ENCODE results near the gene COX20.
"Not testable (repeated sequence)": the region's sequence is repeated elsewhere in the genome, so short reads cannot be mapped to it uniquely, and the experiment has no call there.

The COX20 gene

DNA sequence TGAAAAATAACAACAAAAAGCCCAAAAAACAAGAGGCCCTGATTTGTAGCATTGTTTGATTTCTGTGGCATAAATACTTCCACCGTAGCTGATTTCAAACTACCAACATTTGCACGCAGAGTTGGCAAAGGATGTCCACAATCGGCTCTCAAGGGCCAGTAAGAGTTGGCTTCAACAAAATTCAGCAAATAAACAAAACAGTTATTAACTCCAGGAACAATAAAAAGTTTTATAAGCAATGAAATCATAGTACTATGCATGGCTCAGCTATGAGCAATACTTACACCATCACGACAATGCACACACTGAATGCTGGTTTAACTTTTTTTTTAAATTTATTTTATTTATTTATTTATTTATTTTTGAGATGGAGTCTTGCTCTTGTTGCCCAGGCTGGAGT is 8.7 kb upstream of the COX20 start:
- no peak for DNase-seq

DNA sequence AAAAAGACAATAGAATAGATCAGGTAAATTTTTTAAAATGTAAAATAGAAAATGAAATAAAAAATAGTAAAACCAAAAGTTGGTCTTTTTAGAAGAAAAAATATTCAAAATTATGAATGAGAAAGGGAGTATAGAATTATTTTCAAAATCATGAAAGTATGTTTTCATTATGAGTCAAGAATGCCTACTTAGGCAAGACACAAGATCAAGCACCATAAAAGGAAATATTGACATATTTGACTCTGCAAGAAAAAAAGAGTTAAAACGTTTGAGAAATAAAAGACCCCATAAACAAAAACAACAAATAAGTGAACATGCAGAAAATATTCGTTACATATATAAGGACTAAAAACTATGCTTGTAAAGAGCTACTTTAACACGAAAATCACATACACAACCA is 4.8 kb upstream of the COX20 start:
- DNase-seq, result no peak

DNA sequence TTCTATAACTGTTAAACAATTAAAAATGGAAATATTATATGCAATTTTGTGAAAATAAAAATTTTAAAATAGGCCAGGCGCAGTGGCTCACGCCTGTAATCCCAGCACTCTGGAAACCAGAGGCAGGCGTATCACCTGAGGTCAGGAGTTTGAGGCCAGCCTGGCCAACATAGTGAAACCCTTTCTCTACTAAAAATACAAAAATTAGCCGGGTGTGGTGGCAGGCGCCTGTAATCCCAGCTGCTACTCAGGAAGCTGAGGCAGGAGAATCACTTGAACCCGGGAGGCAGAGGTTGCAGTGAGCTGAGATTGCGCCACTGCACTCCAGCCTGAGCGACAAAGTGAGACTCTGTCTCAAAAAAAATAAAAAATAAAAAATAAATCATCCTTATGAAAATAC is 2.2 kb upstream of the COX20 start:
- not testable (repeated sequence) for DNase-seq

- peak; percentile 77 for DNase-seq
Measured at GRCh38 chr1:244833734-244834542, 1.5 kb upstream of the COX20 start.

GRCh38 chr1:244834543-244835275 is 749 bp upstream of the COX20 start:
- DNase-seq, result peak; percentile 99

- no peak for DNase-seq
Measured at GRCh38 chr1:244836135-244836521, 670 bp downstream of the COX20 start.

GRCh38 chr1:244836584-244836983 is 1.1 kb downstream of the COX20 start:
- DNase-seq, result no peak

GRCh38 chr1:244837597-244838258 is 2.3 kb downstream of the COX20 start:
- DNase-seq, result no peak

DNA sequence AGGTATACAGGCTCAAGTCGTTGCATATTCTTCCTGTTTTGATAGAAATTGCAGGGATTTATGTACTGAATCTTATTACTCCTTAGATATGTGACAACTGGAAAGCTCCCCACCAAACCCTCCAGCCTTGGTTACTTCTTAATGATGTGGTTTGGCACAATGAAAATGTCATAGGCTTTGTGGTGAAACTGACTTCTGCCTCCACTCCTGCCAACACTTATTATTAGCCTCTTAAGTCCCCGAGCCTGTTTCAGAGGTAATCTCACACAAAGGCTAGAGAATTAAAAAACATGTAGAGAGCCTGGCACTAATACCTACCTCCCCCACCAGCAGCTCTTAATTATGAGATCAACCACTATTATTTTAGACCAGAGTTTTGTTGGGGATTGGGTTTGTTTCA is 4.2 kb downstream of the COX20 start:
- no peak for DNase-seq

GRCh38 chr1:244840219-244840794 is 4.8 kb downstream of the COX20 start:
- no peak for DNase-seq

- DNase-seq, result no peak
Measured at GRCh38 chr1:244841273-244841927, 5.9 kb downstream of the COX20 start.

DNA sequence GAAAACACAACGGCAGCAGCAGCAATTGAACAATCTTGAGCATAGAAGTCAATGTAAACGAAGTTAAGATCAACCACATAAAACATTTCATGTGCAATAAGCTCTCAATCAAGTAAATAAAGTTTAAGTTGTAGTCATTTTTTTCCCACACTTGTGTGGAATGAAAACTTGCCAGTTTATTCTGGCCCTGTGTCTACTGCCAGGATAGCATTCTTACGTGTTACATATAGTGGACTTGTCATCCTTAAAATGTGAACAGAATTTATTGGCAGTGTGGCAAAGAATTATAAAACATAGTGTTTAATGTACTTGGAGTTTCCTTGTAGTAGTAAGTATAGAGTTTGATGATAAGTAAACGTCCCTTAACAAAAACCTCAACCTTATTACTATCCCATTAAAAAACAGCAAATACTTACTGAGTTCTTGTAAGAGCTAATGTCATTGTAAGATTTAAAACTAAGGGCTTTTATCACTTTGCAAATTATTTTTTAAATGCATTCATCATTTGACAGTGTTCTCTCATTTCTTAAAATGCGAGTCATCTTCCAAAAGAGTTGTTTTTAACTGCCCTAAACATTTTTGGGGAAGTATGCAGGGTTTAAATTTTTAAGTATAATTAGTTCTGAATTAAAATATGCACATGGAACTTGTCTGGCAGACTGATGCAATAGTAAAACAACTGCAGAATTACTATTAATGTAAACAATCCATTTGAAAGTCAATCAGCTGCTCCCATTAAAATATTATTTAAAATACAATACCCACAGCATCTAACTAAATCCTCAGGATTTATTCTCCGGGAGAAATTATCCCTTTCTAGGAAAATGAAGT is 7.9 kb downstream of the COX20 start:
- DNase-seq, result no peak

DNA sequence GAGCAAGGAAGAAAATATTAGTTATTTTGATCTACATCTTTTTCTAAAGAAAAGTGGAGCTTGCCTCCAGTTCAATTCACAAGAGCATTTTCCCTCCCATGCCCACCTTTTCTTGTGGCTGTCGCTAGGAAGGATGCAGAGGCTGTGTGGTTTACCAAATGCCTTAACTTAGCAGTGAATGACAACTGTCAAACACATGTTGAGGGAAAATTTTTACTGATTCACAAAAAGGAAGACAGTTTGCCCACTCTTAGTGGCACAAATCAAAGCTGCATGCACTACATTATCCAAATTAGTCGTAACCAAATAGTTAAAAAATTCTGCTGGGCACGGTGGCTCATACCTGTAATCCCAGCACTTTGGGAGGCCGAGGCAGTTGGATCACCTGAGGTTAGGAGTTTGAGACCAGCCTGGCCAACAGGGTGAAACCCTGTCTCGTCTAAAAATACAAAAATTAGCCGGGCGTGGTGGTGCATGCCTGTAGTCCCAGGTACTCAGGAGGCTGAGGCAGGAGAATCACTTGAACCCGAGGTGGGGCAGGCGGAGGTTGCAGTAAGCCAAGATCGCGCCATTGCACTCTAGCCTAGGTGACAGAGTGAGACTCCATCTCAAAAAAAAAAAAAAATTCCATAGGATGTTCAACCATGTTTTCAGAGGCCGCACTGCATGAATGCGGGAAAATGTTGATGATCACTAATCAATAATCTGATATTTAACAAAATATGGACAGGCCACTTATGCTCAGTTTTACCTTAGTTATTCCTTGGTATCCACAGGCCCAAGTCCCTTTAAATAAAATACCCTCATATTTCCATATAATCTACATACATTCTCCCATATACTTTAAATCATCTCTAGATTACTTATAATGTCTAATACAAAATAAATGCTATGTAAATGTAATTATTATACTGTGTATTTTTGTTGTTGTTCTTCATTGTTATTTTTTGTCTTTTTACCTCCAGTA is 9.0 kb downstream of the COX20 start:
- DNase-seq, result no peak

DNA sequence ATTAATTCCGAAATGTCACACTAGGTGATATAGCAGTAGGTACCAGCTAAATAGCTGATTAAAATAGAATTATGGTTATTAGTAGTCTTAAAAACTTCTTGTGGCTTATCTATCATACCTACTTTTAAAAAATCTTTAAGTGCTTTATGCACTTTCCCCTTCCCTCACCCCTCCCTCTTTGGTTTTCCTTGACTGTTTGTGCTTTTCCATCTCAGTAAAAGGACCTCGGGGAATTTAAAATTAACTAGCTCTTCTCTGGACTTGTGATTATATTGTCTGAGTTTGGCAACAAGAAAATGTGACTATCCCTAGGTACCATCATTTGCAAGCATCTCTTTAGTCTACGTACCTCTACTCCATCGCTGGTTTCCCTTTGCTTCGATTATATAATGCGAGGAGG is 11.2 kb downstream of the COX20 start:
- DNase-seq, result no peak

DNA sequence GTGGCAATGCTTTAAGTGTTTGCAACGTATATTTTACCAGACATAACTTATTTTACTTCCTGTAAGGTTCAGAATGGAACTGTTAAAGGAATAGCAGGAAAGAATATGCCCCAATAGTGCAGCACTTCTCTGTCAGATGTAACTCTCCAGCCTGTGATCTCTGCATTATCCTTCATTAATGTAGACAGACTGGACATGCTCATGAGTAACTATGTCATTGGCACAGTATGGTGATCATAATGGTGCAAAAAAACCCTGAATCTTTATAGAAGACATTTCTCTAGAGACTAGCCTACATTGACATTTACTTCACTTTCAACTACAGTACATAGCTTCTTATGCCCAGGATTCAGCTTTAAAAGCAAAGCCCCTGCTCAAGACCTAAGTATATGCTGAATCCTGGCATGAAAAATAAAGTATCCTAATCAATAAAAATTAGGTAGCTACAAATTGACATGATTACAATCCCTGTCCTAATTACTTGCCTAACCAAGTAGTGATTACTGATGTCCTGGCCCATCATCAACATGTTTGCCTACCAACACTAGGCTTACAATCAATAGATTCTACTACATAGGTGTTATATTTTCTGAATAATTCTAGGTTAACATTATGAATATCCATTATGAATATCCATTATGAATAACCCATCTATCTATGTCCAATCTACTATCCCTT is 13.9 kb downstream of the COX20 start:
- no peak for DNase-seq

GRCh38 chr1:244850099-244850852 is 14.8 kb downstream of the COX20 start:
- DNase-seq, result no peak

GRCh38 chr1:244850896-244851295 is 15.4 kb downstream of the COX20 start:
- DNase-seq, result no peak

DNA sequence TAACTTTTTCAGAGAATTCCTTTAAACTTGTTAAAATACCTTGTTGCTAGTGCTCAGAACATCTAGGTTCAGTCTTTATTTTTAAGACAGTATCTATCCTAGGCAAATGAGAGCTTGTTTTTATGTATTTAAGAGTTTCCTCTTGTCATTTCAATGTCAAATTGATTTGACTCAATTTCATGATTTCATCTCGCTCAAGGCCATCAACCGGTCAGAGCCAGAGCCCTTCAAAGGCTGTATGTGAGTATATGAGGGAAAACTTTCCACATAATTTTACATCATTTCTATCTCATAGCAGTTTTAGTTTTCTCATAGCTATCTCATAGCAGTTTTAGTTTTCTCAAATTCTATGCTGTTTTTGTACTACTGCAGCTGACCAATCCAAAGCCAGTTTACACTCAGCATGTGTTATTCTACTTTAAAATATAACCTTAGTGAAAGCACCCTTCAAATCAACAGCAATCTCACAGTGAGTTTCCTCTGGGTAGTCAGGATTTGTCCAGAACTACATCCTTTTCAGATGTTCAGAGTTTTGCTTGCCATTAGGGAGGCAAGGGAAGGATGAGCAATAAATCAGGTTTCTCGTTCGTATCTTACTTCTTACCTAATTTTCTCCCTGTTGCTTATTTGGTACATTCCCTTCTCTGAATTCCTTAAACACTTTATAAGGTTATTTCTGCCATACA is 16.2 kb downstream of the COX20 start:
- no peak for DNase-seq

GRCh38 chr1:244852694-244853093 is 17.2 kb downstream of the COX20 start:
- no peak for DNase-seq
